H1 (cell line): ENCODE results near the gene HAO1. TPM values are rescaled to one million over a fixed set of nuclear protein-coding genes. Genes with fewer than 3 reads are reported as not detected.

Experiments used
- CTCF ChIA-PET: fragments of 300-600 bp; sonication (Branson Sonifier 250); formaldehyde crosslinking; loops from one replicate; lab custom pipeline; 2021; ENCODE audit not compliant: partially characterized antibody; lab: Charles Lee
- POLR2A ChIA-PET: fragments of 300-600 bp; sonication (Branson Sonifier 250); formaldehyde crosslinking; loops from one replicate; lab custom pipeline; 2021; ENCODE audit warnings: inconsistent platforms; ENCODE audit not compliant: partially characterized antibody; lab: Charles Lee
- DNase-seq, 2 experiments: peaks; one replicate each; pipeline versions ENCODE4 v3.0.0 to v3.0.0-alpha.2; 2010 to 2022; ENCODE audit warnings: low spot score in 2 of 2, low read depth in 1 of 2, mixed read lengths in 1 of 2
- FAIRE-seq: peaks from 2 replicates; lab custom pipeline; 2011; peaks lifted over from hg19 to GRCh38; lab: Jason Lieb, UNC
- H2AFZ ChIP-seq: 2 replicates; pipeline ENCODE4 v1.8.1; 2012; ENCODE audit warnings: low read length, inconsistent platforms
- H2AK5ac ChIP-seq: 2 replicates; pipeline ENCODE4 v1.6.1; 2013; ENCODE audit warnings: low read depth, low read length
- H2BK120ac ChIP-seq: replicated peaks from 2 replicates; pipeline ENCODE3; 2013; ENCODE audit warnings: low read depth, low read length, inconsistent platforms
- H2BK12ac ChIP-seq: 2 replicates; pipeline ENCODE4 v1.6.1; 2013; ENCODE audit warnings: low read depth, low read length
- H2BK15ac ChIP-seq: 2 replicates; pipeline ENCODE4 v1.6.1; 2013; ENCODE audit warnings: low read length
- H2BK20ac ChIP-seq: 2 replicates; pipeline ENCODE4 v1.6.1; 2013; ENCODE audit warnings: low read length
- H2BK5ac ChIP-seq: 2 replicates; pipeline ENCODE4 v1.6.1; 2013; ENCODE audit warnings: low read depth, low read length
- H3K14ac ChIP-seq: 2 replicates; pipeline ENCODE4 v1.6.1; 2013; ENCODE audit warnings: inconsistent platforms; ENCODE audit not compliant: insufficient read length
- H3K18ac ChIP-seq: 2 replicates; pipeline ENCODE4 v1.6.1; 2013; ENCODE audit warnings: low read length; ENCODE audit errors: extremely low read depth
- H3K23ac ChIP-seq: 2 replicates; pipeline ENCODE4 v1.6.1; 2013; ENCODE audit warnings: inconsistent platforms; ENCODE audit not compliant: insufficient read length
- H3K23me2 ChIP-seq: 2 replicates; pipeline ENCODE4 v1.6.1; 2013; ENCODE audit warnings: low read depth, low read length
- H3K27ac ChIP-seq: 2 replicates; pipeline ENCODE4 v1.6.1; 2011; ENCODE audit warnings: low read depth, low read length, inconsistent platforms
- H3K27me3 ChIP-seq, 4 experiments: replicated peaks in 1 of 4; 1 replicate in 1 of 4; 2 replicates in 3 of 4; pipeline versions ENCODE4 v1.6.1 to v1.8.1; 2011 to 2013; ENCODE audit warnings: low read length in 3 of 4, mild to moderate bottlenecking in 3 of 4, inconsistent platforms in 2 of 4, mixed read lengths in 2 of 4, moderate library complexity in 1 of 4; ENCODE audit not compliant: control insufficient read depth in 3 of 4, insufficient read depth in 3 of 4; ENCODE audit errors: extremely low read depth in 1 of 4
- H3K36me3 ChIP-seq, 4 experiments: 2 replicates each; pipeline versions ENCODE4 v1.6.1 to v1.8.1; 2011 to 2013; ENCODE audit warnings: mild to moderate bottlenecking in 4 of 4, low read length in 3 of 4, moderate library complexity in 2 of 4, control low read depth in 1 of 4, inconsistent platforms in 1 of 4; ENCODE audit not compliant: insufficient read depth in 4 of 4, control insufficient read depth in 2 of 4
- H3K4ac ChIP-seq: replicated peaks from 2 replicates; pipeline ENCODE3; 2013; ENCODE audit warnings: low read length, low read depth, mixed read lengths, inconsistent platforms; ENCODE audit not compliant: insufficient read length
- H3K4me1 ChIP-seq, 4 experiments: replicated peaks in 1 of 4; 1 replicate in 1 of 4; 2 replicates in 3 of 4; pipeline versions ENCODE4 v1.6.1 to v1.8.1; 2011 to 2013; ENCODE audit warnings: low read length in 3 of 4, inconsistent platforms in 2 of 4, mixed read lengths in 1 of 4; ENCODE audit not compliant: insufficient read depth in 4 of 4, control insufficient read depth in 3 of 4
- H3K4me2 ChIP-seq, 2 experiments: 2 replicates each; pipeline versions ENCODE4 v1.6.1 to v1.8.1; 2011 to 2013; ENCODE audit warnings: low read depth in 2 of 2, low read length in 2 of 2, control low read depth in 1 of 2, inconsistent platforms in 1 of 2, mild to moderate bottlenecking in 1 of 2; ENCODE audit not compliant: insufficient read depth in 1 of 2
- H3K4me3 ChIP-seq, 4 experiments: fragments of 200-600, 300-600 bp in 1 of 4; sonication (generic), shearing (Covaris generic), sonication (Bioruptor Twin) in 1 of 4; 2 replicates each; pipeline versions ENCODE4 v1.5.1 to v1.8.1; 2011 to 2016; ENCODE audit warnings: low read length in 4 of 4, low read depth in 3 of 4, control low read depth in 2 of 4, inconsistent platforms in 2 of 4, mild to moderate bottlenecking in 2 of 4, mixed read lengths in 1 of 4, moderate library complexity in 1 of 4; ENCODE audit not compliant: insufficient read depth in 2 of 4; ENCODE audit errors: extremely low read depth in 1 of 4
- H3K56ac ChIP-seq: replicated peaks from 2 replicates; pipeline ENCODE3; 2013; ENCODE audit warnings: low read depth, mild to moderate bottlenecking, mixed read lengths, low read length, inconsistent platforms; ENCODE audit not compliant: insufficient read length
- H3K79me1 ChIP-seq: 2 replicates; pipeline ENCODE4 v1.6.1; 2013; ENCODE audit warnings: low read depth, low read length, control low read depth
- H3K79me2 ChIP-seq, 2 experiments: 2 replicates each; pipeline versions ENCODE4 v1.6.1 to v1.8.1; 2012 to 2013; ENCODE audit warnings: low read length in 2 of 2, mild to moderate bottlenecking in 2 of 2, inconsistent platforms in 1 of 2; ENCODE audit not compliant: insufficient read depth in 2 of 2, control insufficient read depth in 1 of 2
- H3K9ac ChIP-seq, 4 experiments: replicated peaks in 1 of 4; 1 replicate in 1 of 4; 2 replicates in 3 of 4; pipeline versions ENCODE4 v1.6.1 to v1.8.1; 2011 to 2013; ENCODE audit warnings: low read depth in 3 of 4, low read length in 3 of 4, control low read depth in 2 of 4, mild to moderate bottlenecking in 2 of 4, moderate library complexity in 2 of 4, inconsistent platforms in 1 of 4; ENCODE audit errors: extremely low read depth in 1 of 4
- H3K9me3 ChIP-seq, 2 experiments: 2 replicates each; pipeline versions ENCODE4 v1.6.1 to v1.8.1; 2012 to 2013; ENCODE audit warnings: mild to moderate bottlenecking in 2 of 2, moderate library complexity in 2 of 2, control low read depth in 1 of 2, inconsistent platforms in 1 of 2, low read depth in 1 of 2, low read length in 1 of 2, mixed read lengths in 1 of 2; ENCODE audit not compliant: insufficient read depth in 2 of 2
- H4K20me1 ChIP-seq, 2 experiments: replicated peaks in 1 of 2; 2 replicates each; pipeline versions ENCODE3 to v1.8.1; 2011 to 2013; ENCODE audit warnings: inconsistent platforms in 2 of 2, low read length in 2 of 2, mild to moderate bottlenecking in 1 of 2; ENCODE audit not compliant: insufficient read depth in 2 of 2, control insufficient read depth in 1 of 2
- H4K5ac ChIP-seq: 2 replicates; pipeline ENCODE4 v1.6.1; 2013; ENCODE audit warnings: low read length, low read depth, mixed read lengths, inconsistent platforms; ENCODE audit not compliant: insufficient read length
- H4K8ac ChIP-seq: 2 replicates; pipeline ENCODE4 v1.8.0; 2013; ENCODE audit warnings: mild to moderate bottlenecking, moderate library complexity, low read length, inconsistent platforms; ENCODE audit not compliant: insufficient read depth; ENCODE audit errors: extremely low read depth
- H4K91ac ChIP-seq: replicated peaks from 2 replicates; pipeline ENCODE3; 2013; ENCODE audit warnings: low read length, mixed read lengths, inconsistent platforms; ENCODE audit not compliant: insufficient read length
- BACH1 ChIP-seq: IDR thresholded peaks from 2 replicates; pipeline ENCODE4 v1.6.1; 2012; ENCODE audit warnings: low read length, improper control_type of control experiment
- BRCA1 ChIP-seq: IDR thresholded peaks from 2 replicates; pipeline ENCODE4 v1.6.1; 2012; ENCODE audit warnings: low read depth, low read length, improper control_type of control experiment
- CBX5 ChIP-seq: fragments of 300-800, 300-1000 bp; sonication (generic); IDR thresholded peaks from 2 replicates; pipeline ENCODE4 v1.7.1; 2016; ENCODE audit warnings: antibody characterized with exemption, low read length, low read depth
- CBX8 ChIP-seq: fragments of 300-800, 300-1000 bp; sonication (generic); IDR thresholded peaks from 2 replicates; pipeline ENCODE4 v1.7.1; 2016; ENCODE audit warnings: low read depth, low read length, borderline replicate concordance
- CTCF ChIP-seq, 3 experiments: IDR thresholded peaks; 1 replicate in 2 of 3; 2 replicates in 1 of 3; pipeline versions ENCODE4 v1.5.1 to v1.6.1; 2011; ENCODE audit warnings: low read length in 3 of 3, mild to moderate bottlenecking in 3 of 3, inconsistent platforms in 2 of 3, low read depth in 1 of 3, moderate library complexity in 1 of 3; ENCODE audit not compliant: insufficient read depth in 1 of 3; ENCODE audit errors: control extremely low read depth in 1 of 3
- NRF1 ChIP-seq: IDR thresholded peaks from 2 replicates; pipeline ENCODE4 v1.6.1; 2011; ENCODE audit warnings: mild to moderate bottlenecking, low read depth, low read length, improper control_type of control experiment
- RAD21 ChIP-seq, 2 experiments: IDR thresholded peaks in 1 of 2; conservative IDR thresholded peaks in 1 of 2; 2 replicates each; pipeline ENCODE4 v1.6.1; 2011; ENCODE audit warnings: low read depth in 2 of 2, low read length in 2 of 2, improper control_type of control experiment in 1 of 2, inconsistent platforms in 1 of 2, mild to moderate bottlenecking in 1 of 2, moderate library complexity in 1 of 2
- WGBS, 2 experiments: shearing (Covaris generic) in 1 of 2; methylation state at CpG; one replicate each; pipeline versions ENCODE4 v1.1.6 to v1.1.7; 2013 to 2015; ENCODE audit warnings: low lambda C conversion rate in 2 of 2, mixed read lengths in 2 of 2, inconsistent platforms in 1 of 2, low coverage in 1 of 2, missing lambda C conversion rate in 1 of 2; ENCODE audit not compliant: insufficient replicate concordance in 2 of 2, insufficient coverage in 1 of 2, insufficient read length in 1 of 2; ENCODE audit errors: extremely low coverage in 1 of 2, missing lambda C conversion rate in 1 of 2; 5-methylcytosine and 5-hydroxymethylcytosine counted together
- polyA plus RNA-seq, 7 experiments: library from polyadenylated mRNA; depleted of rRNA in 3 of 7; stranded (reverse) in 5 of 7; unstranded in 2 of 7; fragments of >200 nt in 5 of 7; fragments of 200-250 nt in 2 of 7; gene quantifications; 1 replicate in 5 of 7; 2 replicates in 1 of 7; 4 replicates in 1 of 7; pipeline versions ENCODE4 v1.2.1 to v1.2.3, GENCODE V29; 2011 to 2013; ENCODE audit warnings: missing spikeins in 2 of 7, mixed read lengths in 2 of 7
- total RNA-seq: library from RNA; stranded (reverse); fragmentation: NEBNext Ultra II Directional; extraction: Animal tissue kit (Norgen Biotek cat#: 25700); gene quantifications from 2 replicates; pipeline ENCODE4 v1.2.1, GENCODE V29; 2021

HAO1 gene
- total and polyA plus RNA-seq, 2 of the 8 experiments (the other 6 are each of a cell fraction or from before 2014, with no cell fraction given), result not detected

- Histone ChIP-seq H3K56ac (no peak overlapping the region), H2BK20ac (no peak overlapping the region), H3K36me3 (no peaks in the 10 kb centered on the region), H4K5ac (no peak overlapping the region), H4K20me1 (no peaks in the 10 kb centered on the region), H3K14ac (no peak overlapping the region), H4K91ac (no peak overlapping the region), H4K8ac (no peak overlapping the region), H3K9ac (no peak overlapping the region), H3K79me1 (no peaks in the 10 kb centered on the region), H3K4me1 (peaks cover 2 to 4% (median 3%) of the 10 kb centered on the region in 4 experiments; a peak in 5 of 7 replicates), H3K18ac (no peak overlapping the region), H3K9me3 (0 out of 4 replicates have a peak, but pooled peaks cover 0 to 4% of the 10 kb centered on the region in 2 experiments), H3K23ac (no peak overlapping the region), H2BK12ac (no peak overlapping the region), H3K79me2 (no peaks in the 10 kb centered on the region), H3K27ac (no peak overlapping the region), H3K4me3 (no peak overlapping the region), H2BK5ac (no peak overlapping the region), H3K23me2 (no peaks in the 10 kb centered on the region; the same call in 1 of the 2 replicates), H2BK15ac (no peak overlapping the region), H2AK5ac (no peak overlapping the region), H2BK120ac (no peak overlapping the region), H2AFZ (no peak overlapping the region), H3K4ac (no peak overlapping the region), H3K27me3 (no peaks in the 10 kb centered on the region), H3K4me2 (no peak overlapping the region)
- ChIA-PET POLR2A (no interaction called here), CTCF (interaction anchor here (0.7 to 2.8 kb wide), 24 partner anchors 8 to 1187 kb away, joined by 3 to 10 read pairs (median 3); no protein-coding TSS in a partner anchor)
- 34% methylated on average over 3 of the region's 3 CpGs; no CpG with 5 or more reads in 1 of the 2 experiments for WGBS, 2 experiments
- no peak for DNase-seq
- TF ChIP-seq CBX5 (no peak), CBX8 (no peak), NRF1 (no peak), BACH1 (no peak), CTCF (IDR thresholded peaks at IDR 0.05; ENCODE audit: control extremely low read depth in 1 of 3, insufficient read depth in 1 of 3, low read depth in 1 of 3, low read length in 3 of 3) (peak in 2 of 3 experiments; percentile 51 to 59; a peak in 3 of 4 replicates), RAD21 (IDR thresholded peaks at IDR 0.05 in 1 of 2, conservative IDR thresholded peaks at IDR 0.05 in 1 of 2; ENCODE audit: low read depth in 2 of 2, low read length in 2 of 2) (peak; percentile 84 to 85), BRCA1 (no peak)
- FAIRE-seq, result no peak
These were observed 80.9 kb downstream of the HAO1 start for GRCh38 chr20:7859356-7859802.
